ENCODE data around the gene OTUD4. TPM values are rescaled to one million over a fixed set of nuclear protein-coding genes. Genes with fewer than 3 reads are reported as not detected.
"Not testable (repeated sequence)": the region's sequence is repeated elsewhere in the genome, so short reads cannot be mapped to it uniquely, and the experiment has no call there.

Gene OTUD4
- total RNA-seq, 1 experiment from 2014 or later: 44.2 TPM

- no peak overlapping the region for H3K4me3 ChIP-seq (ENCODE audit: low read depth, low read length, poor library complexity, severe bottlenecking)
- H3K9me3 ChIP-seq (ENCODE audit: low read depth, low read length, poor library complexity, severe bottlenecking): no peaks in the 10 kb centered on the region
- TF ChIP-seq EZH2 (IDR thresholded peaks at IDR 0.05; ENCODE audit: borderline replicate concordance, low read depth, low read length, poor library complexity, severe bottlenecking): no peak
- H3K27ac ChIP-seq (ENCODE audit: low read depth, low read length, poor library complexity, severe bottlenecking): no peak overlapping the region
- peaks cover 59% of the 10 kb centered on the region for H3K36me3 ChIP-seq (ENCODE audit: insufficient read depth, low read length, poor library complexity, severe bottlenecking)
- no peaks in the 10 kb centered on the region for H3K27me3 ChIP-seq (replicated peaks; ENCODE audit: insufficient read depth, low read depth, low read length, poor library complexity)
- POLR2A ChIA-PET (ENCODE audit: low non-redundant PET): no interaction called here
- CTCF ChIA-PET: no interaction called here
- BruUV-seq (replicated peaks): no TSS peak
- no peak for DNase-seq (ENCODE audit: low spot score)
- H3K4me1 ChIP-seq (ENCODE audit: insufficient read depth, low read length, poor library complexity, severe bottlenecking): no peaks in the 10 kb centered on the region
- intact Hi-C loops (cut with micrococcal nuclease; ENCODE audit: unreplicated experiment): no loop called here
Measured at GRCh38 chr4:145153181-145153903, 27.0 kb downstream of the OTUD4 start.

GRCh38 chr4:145148980-145149379, 31.4 kb downstream of the OTUD4 start:
- Histone ChIP-seq H3K36me3 (ENCODE audit: insufficient read depth, low read length, poor library complexity, severe bottlenecking) (peaks cover 85% of the 10 kb centered on the region), H3K27me3 (replicated peaks; ENCODE audit: insufficient read depth, low read depth, low read length, poor library complexity) (no peaks in the 10 kb centered on the region), H3K4me3 (ENCODE audit: low read depth, low read length, poor library complexity, severe bottlenecking) (no peak overlapping the region), H3K4me1 (ENCODE audit: insufficient read depth, low read length, poor library complexity, severe bottlenecking) (no peaks in the 10 kb centered on the region), H3K27ac (ENCODE audit: low read depth, low read length, poor library complexity, severe bottlenecking) (no peak overlapping the region), H3K9me3 (ENCODE audit: low read depth, low read length, poor library complexity, severe bottlenecking) (no peaks in the 10 kb centered on the region)
- DNase-seq (ENCODE audit: low spot score): no peak
- POLR2A ChIA-PET (ENCODE audit: low non-redundant PET): no interaction called here
- CTCF ChIA-PET: interaction anchor here (0.7 kb wide), 1 partner anchor 1856 kb away, joined by 4 read pairs; no protein-coding TSS in a partner anchor
- BruUV-seq (replicated peaks): no TSS peak
- intact Hi-C loops (cut with micrococcal nuclease; ENCODE audit: unreplicated experiment): no loop called here
- TF ChIP-seq EZH2 (IDR thresholded peaks at IDR 0.05; ENCODE audit: borderline replicate concordance, low read depth, low read length, poor library complexity, severe bottlenecking): no peak
- TF ChIP-seq, protein P1, sequence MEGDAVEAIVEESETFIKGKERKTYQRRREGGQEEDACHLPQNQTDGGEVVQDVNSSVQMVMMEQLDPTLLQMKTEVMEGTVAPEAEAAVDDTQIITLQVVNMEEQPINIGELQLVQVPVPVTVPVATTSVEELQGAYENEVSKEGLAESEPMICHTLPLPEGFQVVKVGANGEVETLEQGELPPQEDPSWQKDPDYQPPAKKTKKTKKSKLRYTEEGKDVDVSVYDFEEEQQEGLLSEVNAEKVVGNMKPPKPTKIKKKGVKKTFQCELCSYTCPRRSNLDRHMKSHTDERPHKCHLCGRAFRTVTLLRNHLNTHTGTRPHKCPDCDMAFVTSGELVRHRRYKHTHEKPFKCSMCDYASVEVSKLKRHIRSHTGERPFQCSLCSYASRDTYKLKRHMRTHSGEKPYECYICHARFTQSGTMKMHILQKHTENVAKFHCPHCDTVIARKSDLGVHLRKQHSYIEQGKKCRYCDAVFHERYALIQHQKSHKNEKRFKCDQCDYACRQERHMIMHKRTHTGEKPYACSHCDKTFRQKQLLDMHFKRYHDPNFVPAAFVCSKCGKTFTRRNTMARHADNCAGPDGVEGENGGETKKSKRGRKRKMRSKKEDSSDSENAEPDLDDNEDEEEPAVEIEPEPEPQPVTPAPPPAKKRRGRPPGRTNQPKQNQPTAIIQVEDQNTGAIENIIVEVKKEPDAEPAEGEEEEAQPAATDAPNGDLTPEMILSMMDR (conservative IDR thresholded peaks at IDR 0.05; ENCODE audit: low read depth, low read length): no peak

DNA sequence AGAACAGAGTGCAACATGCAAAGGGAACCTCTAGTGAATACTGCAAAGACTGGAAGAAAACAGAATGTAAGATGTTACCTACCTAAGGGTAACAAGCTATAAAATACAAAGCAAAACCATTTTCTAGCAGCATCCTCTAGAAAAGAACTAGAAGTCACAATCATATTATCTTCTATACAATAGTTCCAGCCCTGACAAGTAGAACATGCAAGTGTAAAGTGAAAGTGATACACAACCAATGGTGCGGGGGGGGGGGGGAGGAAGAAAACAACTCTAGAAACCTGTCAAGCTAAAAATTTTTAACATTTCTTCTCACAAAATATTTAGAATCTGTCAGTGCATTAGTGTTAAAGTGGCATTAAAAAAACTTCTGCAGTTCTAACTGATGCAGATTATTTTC, 44.2 kb downstream of the OTUD4 start:
- H3K27ac ChIP-seq (ENCODE audit: low read depth, low read length, poor library complexity, severe bottlenecking); H3K9me3 ChIP-seq (ENCODE audit: low read depth, low read length, poor library complexity, severe bottlenecking); H3K4me3 ChIP-seq (ENCODE audit: low read depth, low read length, poor library complexity, severe bottlenecking); DNase-seq (ENCODE audit: low spot score); CTCF ChIA-PET; H3K4me1 ChIP-seq (ENCODE audit: insufficient read depth, low read length, poor library complexity, severe bottlenecking); H3K27me3 ChIP-seq (replicated peaks; ENCODE audit: insufficient read depth, low read depth, low read length, poor library complexity); POLR2A ChIA-PET (ENCODE audit: low non-redundant PET); intact Hi-C loops (cut with micrococcal nuclease; ENCODE audit: unreplicated experiment); BruUV-seq (replicated peaks): not testable (repeated sequence)
- peaks cover 48% of the 10 kb centered on the region for H3K36me3 ChIP-seq (ENCODE audit: insufficient read depth, low read length, poor library complexity, severe bottlenecking)

DNA sequence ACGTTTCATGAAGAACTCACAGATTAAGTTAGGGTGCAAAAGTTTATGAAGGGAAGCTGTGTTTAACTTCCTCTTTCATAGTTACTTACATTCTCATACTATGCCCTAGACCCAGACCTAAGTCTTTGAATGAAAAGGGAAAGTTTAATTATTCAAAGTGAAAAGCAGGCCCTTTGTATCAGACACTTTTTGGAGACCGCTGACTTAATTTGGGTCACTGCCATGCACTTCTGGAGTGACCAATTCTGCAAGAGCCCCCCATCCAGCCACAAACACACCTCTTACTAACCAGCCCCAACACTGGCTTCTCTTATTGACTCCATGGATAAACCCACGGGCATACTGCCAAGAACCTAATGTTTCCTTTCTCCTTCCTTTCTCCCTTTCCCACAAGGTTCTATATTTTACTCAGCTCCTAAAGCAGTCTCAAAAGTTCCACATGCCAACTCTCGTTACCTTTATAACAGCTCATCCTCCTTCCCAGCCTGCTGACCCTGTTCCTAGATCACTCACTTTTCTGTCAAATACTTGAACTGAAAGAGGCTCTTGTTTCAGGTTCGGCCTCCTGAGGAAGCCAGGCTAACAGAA, 47.8 kb downstream of the OTUD4 start:
- H3K36me3 ChIP-seq (ENCODE audit: insufficient read depth, low read length, poor library complexity, severe bottlenecking): peaks cover 29% of the 10 kb centered on the region
- no TSS peak for BruUV-seq (replicated peaks)
- peak; percentile 10 for DNase-seq (ENCODE audit: low spot score)
- ChIA-PET CTCF (no interaction called here), POLR2A (ENCODE audit: low non-redundant PET) (no interaction called here)
- intact Hi-C loops (cut with micrococcal nuclease; ENCODE audit: unreplicated experiment): no loop called here
- no peak for TF ChIP-seq EZH2 (IDR thresholded peaks at IDR 0.05; ENCODE audit: borderline replicate concordance, low read depth, low read length, poor library complexity, severe bottlenecking)
- H3K27me3 ChIP-seq (replicated peaks; ENCODE audit: insufficient read depth, low read depth, low read length, poor library complexity): no peaks in the 10 kb centered on the region
- H3K27ac ChIP-seq (ENCODE audit: low read depth, low read length, poor library complexity, severe bottlenecking): no peak overlapping the region
- H3K9me3 ChIP-seq (ENCODE audit: low read depth, low read length, poor library complexity, severe bottlenecking): no peaks in the 10 kb centered on the region
- peaks cover 4% of the 10 kb centered on the region for H3K4me1 ChIP-seq (ENCODE audit: insufficient read depth, low read length, poor library complexity, severe bottlenecking)
- H3K4me3 ChIP-seq (ENCODE audit: low read depth, low read length, poor library complexity, severe bottlenecking): no peak overlapping the region
